ENCODE measurements around the gene ZNF598.

GRCh38 chr16:2001456-2002355 is 7.9 kb downstream of the ZNF598 start:
- TF ChIP-seq, protein P1, sequence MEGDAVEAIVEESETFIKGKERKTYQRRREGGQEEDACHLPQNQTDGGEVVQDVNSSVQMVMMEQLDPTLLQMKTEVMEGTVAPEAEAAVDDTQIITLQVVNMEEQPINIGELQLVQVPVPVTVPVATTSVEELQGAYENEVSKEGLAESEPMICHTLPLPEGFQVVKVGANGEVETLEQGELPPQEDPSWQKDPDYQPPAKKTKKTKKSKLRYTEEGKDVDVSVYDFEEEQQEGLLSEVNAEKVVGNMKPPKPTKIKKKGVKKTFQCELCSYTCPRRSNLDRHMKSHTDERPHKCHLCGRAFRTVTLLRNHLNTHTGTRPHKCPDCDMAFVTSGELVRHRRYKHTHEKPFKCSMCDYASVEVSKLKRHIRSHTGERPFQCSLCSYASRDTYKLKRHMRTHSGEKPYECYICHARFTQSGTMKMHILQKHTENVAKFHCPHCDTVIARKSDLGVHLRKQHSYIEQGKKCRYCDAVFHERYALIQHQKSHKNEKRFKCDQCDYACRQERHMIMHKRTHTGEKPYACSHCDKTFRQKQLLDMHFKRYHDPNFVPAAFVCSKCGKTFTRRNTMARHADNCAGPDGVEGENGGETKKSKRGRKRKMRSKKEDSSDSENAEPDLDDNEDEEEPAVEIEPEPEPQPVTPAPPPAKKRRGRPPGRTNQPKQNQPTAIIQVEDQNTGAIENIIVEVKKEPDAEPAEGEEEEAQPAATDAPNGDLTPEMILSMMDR (IDR thresholded peaks at IDR 0.05): no peak
- no peak for TF ChIP-seq POLR2AphosphoS5 (IDR thresholded peaks at IDR 0.05)
